HCT116 (cell line): ENCODE data around the gene PTPRF. TPM values are rescaled to one million over a fixed set of nuclear protein-coding genes. Genes with fewer than 3 reads are reported as not detected.

Experiments
- ATAC-seq: fragments of 200-7000 bp; cut with Tn5 transposase; 2 replicates; pipeline ENCODE4 v1.9.1; 2020; ENCODE audit warnings: mild to moderate bottlenecking, moderate library complexity
- BruUV-seq: library from RNA; stranded (reverse); fragments of 400-500 nt; replicated peaks from 2 replicates; lab custom pipeline; 2021; lab: Mats Ljungman, UMichigan
- CTCF ChIA-PET: fragments of 300-600 bp; sonication (Branson Sonifier 250); formaldehyde crosslinking; loops from one replicate; lab custom pipeline; 2021; ENCODE audit warnings: antibody characterized with exemption; lab: Charles Lee
- POLR2A ChIA-PET: fragments of 300-600, 350-600 bp; sonication (Branson Sonifier 250); formaldehyde crosslinking; loops from one replicate; lab custom pipeline; 2021; ENCODE audit warnings: antibody characterized with exemption; lab: Charles Lee
- RAD21 ChIA-PET, 2 experiments: fragments of 300-600 bp; sonication (Branson Sonifier 250); formaldehyde crosslinking; loops; one replicate each; lab custom pipeline; 2023; ENCODE audit warnings: low total read pairs in 2 of 2; ENCODE audit not compliant: uncharacterized antibody in 2 of 2, unreplicated experiment in 2 of 2, low non-redundant PET in 1 of 2; lab: Charles Lee
- DNase-seq: peaks from one replicate; pipeline ENCODE4 v3.0.0-alpha.2; 2010; ENCODE audit warnings: low read depth, low spot score
- H2AFZ ChIP-seq: fragments of 200-600 bp; shearing (Covaris generic), sonication (generic); 2 replicates; pipeline ENCODE4 v1.6.1; 2017; ENCODE audit warnings: low read depth, mixed run types, mixed read lengths, antibody characterized with exemption, low read length; ENCODE audit not compliant: poor library complexity, severe bottlenecking
- H3K27ac ChIP-seq: 2 replicates; pipeline ENCODE4 v1.5.1; 2012; ENCODE audit warnings: low read depth, low read length
- H3K27me3 ChIP-seq: fragments of 200-600 bp; sonication (generic); 2 replicates; pipeline ENCODE4 v1.6.1; 2016; ENCODE audit warnings: mixed run types, low read length, mixed read lengths; ENCODE audit not compliant: insufficient read depth
- H3K36me3 ChIP-seq, 2 experiments: fragments of 200-500 bp in 1 of 2; fragments of 200-600 bp in 1 of 2; sonication (Bioruptor generic) in 1 of 2; sonication (generic) in 1 of 2; 2 replicates each; pipeline versions ENCODE4 v1.5.1 to v1.6.1; 2014 to 2016; ENCODE audit warnings: low read length in 2 of 2, inconsistent platforms in 1 of 2, mixed read lengths in 1 of 2, mixed run types in 1 of 2; ENCODE audit not compliant: insufficient read depth in 2 of 2, control insufficient read depth in 1 of 2
- H3K4me1 ChIP-seq, 2 experiments: fragments of 200-600 bp in 1 of 2; sonication (generic) in 1 of 2; 2 replicates each; pipeline versions ENCODE4 v1.5.1 to v1.6.1; 2012 to 2017; ENCODE audit warnings: low read length in 2 of 2, inconsistent platforms in 1 of 2, mild to moderate bottlenecking in 1 of 2, mixed read lengths in 1 of 2, mixed run types in 1 of 2, moderate library complexity in 1 of 2; ENCODE audit not compliant: insufficient read depth in 2 of 2, control insufficient read depth in 1 of 2
- H3K4me2 ChIP-seq: fragments of 200-600 bp; sonication (generic); 2 replicates; pipeline ENCODE4 v1.6.1; 2017; ENCODE audit warnings: mixed run types, low read length, mixed read lengths
- H3K4me3 ChIP-seq, 2 experiments: fragments of 200-600 bp in 1 of 2; sonication (generic) in 1 of 2; replicated peaks in 1 of 2; 2 replicates each; pipeline ENCODE4 v1.5.1; 2011 to 2016; ENCODE audit warnings: low read length in 2 of 2, control low read depth in 1 of 2, low read depth in 1 of 2, mild to moderate bottlenecking in 1 of 2, mixed read lengths in 1 of 2, mixed run types in 1 of 2
- H3K79me2 ChIP-seq: fragments of 200-600 bp; sonication (generic); 2 replicates; pipeline ENCODE4 v1.6.1; 2017; ENCODE audit warnings: mild to moderate bottlenecking, mixed run types, low read length, moderate library complexity, mixed read lengths; ENCODE audit not compliant: insufficient read depth
- H3K9ac ChIP-seq: fragments of 200-600 bp; sonication (generic); 2 replicates; pipeline ENCODE4 v1.6.1; 2016; ENCODE audit warnings: low read length, mixed read lengths
- H3K9me2 ChIP-seq: fragments of 200-600 bp; sonication (generic), shearing (Covaris generic); 2 replicates; pipeline ENCODE4 v1.6.1; 2017; ENCODE audit warnings: mixed run types, mild to moderate bottlenecking, moderate library complexity; ENCODE audit not compliant: insufficient read depth
- H3K9me3 ChIP-seq, 2 experiments: fragments of 200-500 bp in 1 of 2; fragments of 200-600 bp in 1 of 2; sonication (Bioruptor generic) in 1 of 2; sonication (generic) in 1 of 2; 2 replicates each; pipeline ENCODE4 v1.6.1; 2014 to 2017; ENCODE audit warnings: low read length in 2 of 2, mixed read lengths in 2 of 2, inconsistent platforms in 1 of 2, low read depth in 1 of 2, mild to moderate bottlenecking in 1 of 2, mixed run types in 1 of 2, moderate library complexity in 1 of 2; ENCODE audit not compliant: control insufficient read depth in 1 of 2, insufficient read depth in 1 of 2
- H4K20me1 ChIP-seq: fragments of 200-600 bp; sonication (generic), shearing (Covaris generic); 2 replicates; pipeline ENCODE4 v1.6.1; 2017; ENCODE audit warnings: mixed run types, mild to moderate bottlenecking, moderate library complexity; ENCODE audit not compliant: insufficient read depth
- CTCF ChIP-seq, 3 experiments: fragments of 200-600 bp in 1 of 3; sonication (generic) in 1 of 3; IDR thresholded peaks in 2 of 3; conservative IDR thresholded peaks in 1 of 3; 2 replicates each; pipeline ENCODE4 v1.5.1; 2012 to 2017; ENCODE audit warnings: low read depth in 2 of 3, low read length in 2 of 3, antibody characterized with exemption in 1 of 3, borderline replicate concordance in 1 of 3, control low read depth in 1 of 3, mild to moderate bottlenecking in 1 of 3, mixed read lengths in 1 of 3, mixed run types in 1 of 3, moderate library complexity in 1 of 3; ENCODE audit not compliant: insufficient read depth in 1 of 3
- ELF1 ChIP-seq: IDR thresholded peaks from 2 replicates; pipeline ENCODE4 v1.6.1; 2012; ENCODE audit warnings: low read depth, borderline replicate concordance
- EZH2 ChIP-seq: fragments of 200-600 bp; sonication (generic); IDR thresholded peaks from 2 replicates; pipeline ENCODE4 v1.6.1; 2017; ENCODE audit warnings: antibody characterized with exemption, mixed run types
- RAD21 ChIP-seq: IDR thresholded peaks from 2 replicates; pipeline ENCODE4 v1.6.1; 2012; ENCODE audit warnings: low read depth, mild to moderate bottlenecking
- REST ChIP-seq: IDR thresholded peaks from 2 replicates; pipeline ENCODE4 v1.6.1; 2012; ENCODE audit warnings: low read depth
- ZBTB33 ChIP-seq: IDR thresholded peaks from 2 replicates; pipeline ENCODE4 v1.6.1; 2011; ENCODE audit warnings: mild to moderate bottlenecking, low read length, moderate library complexity; ENCODE audit not compliant: insufficient replicate concordance; ENCODE audit errors: extremely low read depth
- intact Hi-C: fragments of 100-400 bp; cut with micrococcal nuclease; formaldehyde crosslinking; loops from 2 replicates; pipeline ENCODE4 v1.10.0; 2022
- total RNA-seq: library from RNA; stranded (reverse); gene quantifications from one replicate; pipeline ENCODE4 v1.2.1, GENCODE V29; 2021; ENCODE audit not compliant: unreplicated experiment

Gene PTPRF
- total RNA-seq, 1 experiment from 2014 or later, result 224 TPM

- ChIA-PET RAD21 (no interaction called here), POLR2A (interaction anchor here (1.5 kb wide), 1 partner anchor 9 kb away, joined by 4 read pairs; no protein-coding TSS in a partner anchor), CTCF (interaction anchor here (0.7 to 1.0 kb wide), 2 partner anchors 9 to 282 kb away, joined by 3 to 4 read pairs; no protein-coding TSS in a partner anchor)
- no peaks in the 10 kb centered on the region for H3K27me3 ChIP-seq
- TF ChIP-seq RAD21, result peak; percentile 37; the same call in 1 of the 2 replicates
- TF ChIP-seq ELF1, result no peak
- TF ChIP-seq EZH2, result no peak
- no peak for TF ChIP-seq ZBTB33
- TF ChIP-seq CTCF (IDR thresholded peaks at IDR 0.05 in 2 of 3, conservative IDR thresholded peaks at IDR 0.05 in 1 of 3; ENCODE audit: borderline replicate concordance in 1 of 3, insufficient read depth in 1 of 3, low read depth in 2 of 3, low read length in 2 of 3), result peak; percentile 48 to 63 (median 53); a peak in 5 of 6 replicates
- no peak for TF ChIP-seq REST
- intact Hi-C loops, result no loop called here
- H3K4me2 ChIP-seq, result no peak overlapping the region
- H2AFZ ChIP-seq, result no peak overlapping the region
- ATAC-seq (no peak), DNase-seq (no peak)
- no peak overlapping the region for H3K9ac ChIP-seq
- peaks cover 45% of the 10 kb centered on the region for H3K79me2 ChIP-seq
- peaks cover 22 to 33% of the 10 kb centered on the region in 2 experiments for H3K36me3 ChIP-seq
- no peaks in the 10 kb centered on the region for H4K20me1 ChIP-seq
- H3K9me2 ChIP-seq, result no peaks in the 10 kb centered on the region
- H3K9me3 ChIP-seq, result no peaks in the 10 kb centered on the region
- peaks cover 7 to 22% of the 10 kb centered on the region in 2 experiments; a peak in 3 of 4 replicates for H3K4me1 ChIP-seq
- H3K27ac ChIP-seq, result no peak overlapping the region
- no peak overlapping the region for H3K4me3 ChIP-seq
- BruUV-seq, result no TSS peak
Measured at GRCh38 chr1:43653339-43653738, 122.7 kb downstream of the PTPRF start.
